ENCODE data around the gene SPINK13.

SPINK13 gene

GRCh38 chr5:148335259-148335658 lies 66.7 kb downstream of the SPINK13 start, which contains the start of gene SPINK9:
TSS of gene SPINK9 (plus strand) at chr5:148335559. CDS start at chr5:148335614, 55 bp downstream.
- ChIA-PET POLR2A (no interaction called here), CTCF (no interaction called here)
- DNase-seq (ENCODE audit: extremely low spot score), result no peak
- TF ChIP-seq HDGF (IDR thresholded peaks at IDR 0.05; ENCODE audit: borderline replicate concordance), result no peak
- no peak for TF ChIP-seq ELF4 (IDR thresholded peaks at IDR 0.05)
- no peak for TF ChIP-seq ZNF384 (IDR thresholded peaks at IDR 0.05)
- no peak for TF ChIP-seq SP1 (IDR thresholded peaks at IDR 0.05)

Data from HEK293T (cell line).